Measurements from ENCODE around the gene RALGDS.

Gene RALGDS

GRCh38 chr9:133160742-133161546 lies 39.9 kb upstream of the RALGDS start:
- H3K4me3 ChIP-seq (ENCODE audit: low read depth, low read length): no peak overlapping the region
- TF ChIP-seq CTCF (IDR thresholded peaks at IDR 0.05; ENCODE audit: insufficient read depth, low read depth, low read length, missing control alignments): peak; percentile 83
- peak; percentile 60 for DNase-seq (ENCODE audit: low read depth)

GRCh38 chr9:133158695-133159094 lies 37.7 kb upstream of the RALGDS start:
- H3K4me3 ChIP-seq (ENCODE audit: low read depth, low read length): no peak overlapping the region
- no peak for TF ChIP-seq CTCF (IDR thresholded peaks at IDR 0.05; ENCODE audit: insufficient read depth, low read depth, low read length, missing control alignments)
- no peak for DNase-seq (ENCODE audit: low read depth)

- H3K4me3 ChIP-seq (ENCODE audit: low read depth, low read length): no peak overlapping the region
- no peak for TF ChIP-seq CTCF (IDR thresholded peaks at IDR 0.05; ENCODE audit: insufficient read depth, low read depth, low read length, missing control alignments)
- DNase-seq (ENCODE audit: low read depth): no peak
Measured at GRCh38 chr9:133155156-133155555, 34.1 kb upstream of the RALGDS start.

- no peak for DNase-seq (ENCODE audit: low read depth)
- H3K4me3 ChIP-seq (ENCODE audit: low read depth, low read length): no peak overlapping the region
- TF ChIP-seq CTCF (IDR thresholded peaks at IDR 0.05; ENCODE audit: insufficient read depth, low read depth, low read length, missing control alignments): no peak
Measured at GRCh38 chr9:133154097-133154989, 33.3 kb upstream of the RALGDS start.

- H3K4me3 ChIP-seq (ENCODE audit: low read depth, low read length): no peak overlapping the region
- no peak for TF ChIP-seq CTCF (IDR thresholded peaks at IDR 0.05; ENCODE audit: insufficient read depth, low read depth, low read length, missing control alignments)
Measured at GRCh38 chr9:133153227-133154096, 32.4 kb upstream of the RALGDS start.

More at GRCh38 chr9:133153227-133154096, 32.4 kb upstream of the RALGDS start:
- DNase-seq (ENCODE audit: low read depth): no peak
